Vagina (tissue), 2 donors: ENCODE measurements around the gene SORCS1. TPM values are rescaled to one million over a fixed set of nuclear protein-coding genes. Genes with fewer than 3 reads are reported as not detected.

ENCODE experiments used
- DNase-seq, 2 donors: peaks; one replicate each; pipeline ENCODE4 v3.0.0-alpha.2; 2017; ENCODE audit errors: extremely low spot score in 2 of 2
- H3K27ac ChIP-seq: fragments of 200-600 bp; sonication (generic); one replicate; pipeline ENCODE4 v1.5.1; 2019
- H3K27me3 ChIP-seq: fragments of 200-600 bp; sonication (generic); one replicate; pipeline ENCODE4 v1.5.1; 2019
- H3K36me3 ChIP-seq, 2 donors: fragments of 200-600 bp; sonication (generic); one replicate each; pipeline ENCODE4 v1.5.1; 2017 to 2019
- H3K4me1 ChIP-seq: fragments of 200-600 bp; sonication (generic); one replicate; pipeline ENCODE4 v1.5.1; 2019
- H3K4me3 ChIP-seq, 2 donors: fragments of 200-600 bp; sonication (generic); 1 replicate in 1 of 2; 2 replicates in 1 of 2; pipeline ENCODE4 v1.5.1; 2016 to 2019
- H3K9me3 ChIP-seq: fragments of 200-600 bp; sonication (generic); one replicate; pipeline ENCODE4 v1.5.1; 2019
- CTCF ChIP-seq, 3 experiments: fragments of 450-650 bp in 2 of 3; fragments of 200-600 bp in 1 of 3; sonication (generic) in 1 of 3; IDR thresholded peaks; one replicate each; pipeline ENCODE4 v1.5.1; 2017 to 2019; ENCODE audit warnings: antibody characterized with exemption in 3 of 3, mild to moderate bottlenecking in 2 of 3, moderate library complexity in 2 of 3
- POLR2A ChIP-seq, 2 donors: fragments of 450-650 bp; IDR thresholded peaks; one replicate each; pipeline ENCODE4 v1.6.1; 2017; ENCODE audit warnings: antibody characterized with exemption in 2 of 2, mild to moderate bottlenecking in 2 of 2, moderate library complexity in 2 of 2
- POLR2AphosphoS5 ChIP-seq, 2 donors: sonication (generic); formaldehyde crosslinking; IDR thresholded peaks; one replicate each; pipeline ENCODE4 v1.9.0; 2017; ENCODE audit warnings: antibody characterized with exemption in 2 of 2, mild to moderate bottlenecking in 2 of 2, low read depth in 1 of 2; ENCODE audit not compliant: insufficient read depth in 1 of 2
- intact Hi-C: fragments of 100-400 bp; cut with DNase I; formaldehyde crosslinking; loops from one replicate; pipeline ENCODE4 v1.15.1; 2023
- total RNA-seq: library from RNA; depleted of rRNA; stranded (reverse); fragments of >200 nt; gene quantifications from one replicate; pipeline ENCODE4 v1.2.3, GENCODE V29; 2016

The SORCS1 gene
- total RNA-seq, 1 donor from 2014 or later, result 5.9 TPM

GRCh38 chr10:106857728-106858127 lies 306.8 kb downstream of the SORCS1 start:
- Histone ChIP-seq H3K4me1 (no peaks in the 10 kb centered on the region), H3K36me3 (no peaks in the 10 kb centered on the region), H3K4me3 (no peak overlapping the region), H3K27ac (no peak overlapping the region), H3K27me3 (no peaks in the 10 kb centered on the region), H3K9me3 (no peaks in the 10 kb centered on the region)
- DNase-seq, result no peak
- TF ChIP-seq POLR2AphosphoS5 (IDR thresholded peaks at IDR 0.05; ENCODE audit: insufficient read depth in 1 of 2, low read depth in 1 of 2) (no peak), CTCF (IDR thresholded peaks at IDR 0.05) (no peak), POLR2A (IDR thresholded peaks at IDR 0.05) (no peak)
- intact Hi-C loops, result no loop called here

DNA sequence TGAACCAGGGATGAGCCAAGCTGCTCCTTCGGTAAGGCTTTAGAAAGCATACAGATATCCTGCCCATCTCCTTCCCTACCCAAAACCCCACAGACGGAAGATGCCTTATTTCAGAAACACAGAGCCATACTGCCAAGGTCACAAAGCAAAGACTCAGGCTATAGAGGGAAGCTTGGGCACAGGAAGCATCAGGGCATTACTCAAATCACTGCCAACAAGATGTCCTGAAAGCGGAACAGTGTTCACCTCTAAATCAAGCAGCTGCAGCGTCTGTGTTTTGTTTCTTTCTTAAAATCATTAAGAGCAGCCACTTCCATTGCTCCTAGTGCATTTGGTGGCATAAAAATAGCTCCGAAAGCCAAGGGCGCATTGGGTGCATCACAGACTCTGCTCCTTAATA lies 307.3 kb downstream of the SORCS1 start:
- no peak for TF ChIP-seq POLR2AphosphoS5 (IDR thresholded peaks at IDR 0.05; ENCODE audit: insufficient read depth in 1 of 2, low read depth in 1 of 2)
- no peak for TF ChIP-seq POLR2A (IDR thresholded peaks at IDR 0.05)
- no peak for TF ChIP-seq CTCF (IDR thresholded peaks at IDR 0.05)
- intact Hi-C loops, result no loop called here
- H3K4me3 ChIP-seq, result no peak overlapping the region

DNA sequence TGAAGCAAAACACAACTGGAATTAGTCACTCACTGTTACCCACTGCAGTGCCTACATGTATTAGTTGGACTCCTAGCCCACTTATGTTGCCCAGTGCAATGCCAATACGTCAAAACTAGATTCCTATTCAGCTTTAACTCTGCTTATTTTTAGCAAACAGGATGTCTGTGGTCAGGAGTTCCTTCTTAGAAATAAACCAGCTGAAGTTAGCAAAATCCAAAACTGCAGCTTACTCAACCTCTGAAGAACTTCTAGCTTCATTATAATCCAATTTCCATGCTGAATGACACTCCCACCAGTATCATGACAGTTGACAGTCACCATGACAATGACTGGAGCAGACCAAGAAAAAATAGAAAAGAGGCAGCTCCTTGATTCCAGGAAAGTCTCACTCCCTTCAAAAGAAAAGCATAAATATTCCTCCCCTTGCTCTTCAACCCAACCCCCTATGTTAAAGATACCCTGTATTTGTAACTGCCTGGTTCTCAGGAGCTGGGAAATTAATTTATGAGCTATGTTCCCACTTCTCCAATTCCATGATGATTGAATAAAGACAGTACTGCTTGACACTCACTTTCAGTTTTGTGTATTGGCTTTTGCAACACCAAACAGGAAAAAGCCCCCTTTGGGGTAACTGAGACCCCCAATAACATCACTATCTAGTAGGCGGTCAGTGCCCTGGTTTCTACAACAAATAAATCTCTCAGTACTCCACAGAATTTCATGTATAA lies 327.4 kb downstream of the SORCS1 start:
- H3K36me3 ChIP-seq, result no peaks in the 10 kb centered on the region
- no peak for DNase-seq
- no peaks in the 10 kb centered on the region for H3K9me3 ChIP-seq
- TF ChIP-seq POLR2A (IDR thresholded peaks at IDR 0.05) (no peak), POLR2AphosphoS5 (IDR thresholded peaks at IDR 0.05; ENCODE audit: insufficient read depth in 1 of 2, low read depth in 1 of 2) (no peak), CTCF (IDR thresholded peaks at IDR 0.05) (no peak)
- intact Hi-C loops, result no loop called here
- no peak overlapping the region for H3K4me3 ChIP-seq
- no peak overlapping the region for H3K27ac ChIP-seq
- H3K27me3 ChIP-seq, result no peaks in the 10 kb centered on the region
- no peaks in the 10 kb centered on the region for H3K4me1 ChIP-seq

More for the DNA sequence above, 307.3 kb downstream of the SORCS1 start:
- Histone ChIP-seq H3K4me1 (no peaks in the 10 kb centered on the region), H3K27ac (no peak overlapping the region), H3K9me3 (no peaks in the 10 kb centered on the region), H3K27me3 (no peaks in the 10 kb centered on the region), H3K36me3 (no peaks in the 10 kb centered on the region)
- DNase-seq, result no peak

DNA sequence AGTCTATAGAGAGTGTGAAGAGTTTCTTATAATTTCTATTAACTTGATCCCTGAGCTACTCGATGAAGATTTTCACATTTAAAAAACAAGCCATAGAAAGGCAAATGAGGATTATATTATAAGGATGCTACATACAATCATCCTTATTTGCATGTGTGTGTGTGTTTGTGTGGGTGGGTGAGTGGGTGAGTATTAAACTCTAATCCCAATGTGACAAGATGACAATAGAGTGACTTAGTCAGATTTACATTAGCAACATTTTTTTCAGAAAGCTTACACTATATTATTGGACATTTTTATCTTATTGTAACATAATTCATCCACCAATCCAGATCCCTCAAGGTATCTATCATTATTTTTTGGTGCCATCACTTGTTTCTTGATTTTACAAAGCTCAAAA lies 331.7 kb downstream of the SORCS1 start:
- DNase-seq, result no peak
- Histone ChIP-seq H3K36me3 (no peaks in the 10 kb centered on the region), H3K4me1 (no peaks in the 10 kb centered on the region), H3K27me3 (no peaks in the 10 kb centered on the region), H3K27ac (no peak overlapping the region), H3K9me3 (no peaks in the 10 kb centered on the region), H3K4me3 (no peak overlapping the region)
- intact Hi-C loops, result no loop called here
- TF ChIP-seq POLR2A (IDR thresholded peaks at IDR 0.05), result no peak
- TF ChIP-seq CTCF (IDR thresholded peaks at IDR 0.05), result no peak
- TF ChIP-seq POLR2AphosphoS5 (IDR thresholded peaks at IDR 0.05; ENCODE audit: insufficient read depth in 1 of 2, low read depth in 1 of 2), result no peak

GRCh38 chr10:106830471-106830870 lies 334.0 kb downstream of the SORCS1 start:
- Histone ChIP-seq H3K9me3 (no peaks in the 10 kb centered on the region), H3K4me3 (no peak overlapping the region), H3K27me3 (no peaks in the 10 kb centered on the region), H3K27ac (no peak overlapping the region), H3K36me3 (no peaks in the 10 kb centered on the region), H3K4me1 (no peaks in the 10 kb centered on the region)
- DNase-seq, result no peak
- intact Hi-C loops, result no loop called here
- no peak for TF ChIP-seq POLR2A (IDR thresholded peaks at IDR 0.05)
- no peak for TF ChIP-seq POLR2AphosphoS5 (IDR thresholded peaks at IDR 0.05; ENCODE audit: insufficient read depth in 1 of 2, low read depth in 1 of 2)
- TF ChIP-seq CTCF (IDR thresholded peaks at IDR 0.05), result no peak
